Stimulated activated CD4-positive, alpha-beta T cell treated with anti-CD3 and anti-CD28 coated beads, Interleukin-2, amount 100 ng/mL, for 4 hours (primary cell): ENCODE measurements around the gene SARM1.

Source experiments
- DNase-seq: peaks from one replicate; pipeline ENCODE4 v3.0.0-alpha.2; 2020; ENCODE audit warnings: low read depth

The SARM1 gene

GRCh38 chr17:28395968-28396367 lies 24.5 kb downstream of the SARM1 start:
- no peak for DNase-seq

GRCh38 chr17:28396635-28397239 lies 25.2 kb downstream of the SARM1 start:
- DNase-seq: no peak

- DNase-seq: no peak
Measured at GRCh38 chr17:28397275-28397674, 25.8 kb downstream of the SARM1 start.

- DNase-seq: no peak
Measured at GRCh38 chr17:28397687-28398279, 26.3 kb downstream of the SARM1 start.

DNA sequence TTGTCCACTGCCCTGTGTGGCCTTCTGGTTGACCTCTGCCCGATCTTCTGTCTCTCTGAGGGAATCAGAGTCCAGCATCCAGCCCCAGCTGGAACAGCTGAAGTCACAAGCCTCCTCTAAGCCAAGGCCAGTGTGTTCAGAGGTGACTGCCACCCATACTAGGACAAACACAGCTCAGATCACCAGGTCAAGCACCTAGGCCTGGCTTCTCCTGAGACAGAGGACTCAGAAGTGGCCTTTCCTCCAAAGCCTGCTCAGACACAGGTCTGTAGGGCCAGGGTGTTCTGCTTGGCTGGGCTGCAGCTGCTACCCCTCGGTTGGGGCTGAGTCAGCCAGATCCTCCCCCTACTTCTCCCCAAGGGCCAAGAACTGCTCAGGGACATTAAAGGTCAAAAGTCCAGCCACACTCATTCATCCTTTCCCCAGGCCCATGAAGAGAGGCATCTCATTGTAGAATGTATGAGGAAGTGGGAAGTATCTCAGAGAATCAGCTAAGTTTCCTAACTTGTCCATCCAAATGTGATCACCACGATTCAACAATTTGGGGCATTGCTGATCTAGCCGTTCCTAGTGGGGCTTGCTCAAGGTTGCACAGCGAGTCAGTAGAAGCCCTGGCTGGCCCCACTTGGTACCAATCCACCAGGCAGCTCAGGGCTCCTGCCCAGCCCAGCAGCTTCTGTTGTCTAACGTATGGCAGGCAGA lies 26.9 kb downstream of the SARM1 start:
- DNase-seq: no peak

GRCh38 chr17:28399808-28400207 lies 28.3 kb downstream of the SARM1 start:
- no peak for DNase-seq

DNA sequence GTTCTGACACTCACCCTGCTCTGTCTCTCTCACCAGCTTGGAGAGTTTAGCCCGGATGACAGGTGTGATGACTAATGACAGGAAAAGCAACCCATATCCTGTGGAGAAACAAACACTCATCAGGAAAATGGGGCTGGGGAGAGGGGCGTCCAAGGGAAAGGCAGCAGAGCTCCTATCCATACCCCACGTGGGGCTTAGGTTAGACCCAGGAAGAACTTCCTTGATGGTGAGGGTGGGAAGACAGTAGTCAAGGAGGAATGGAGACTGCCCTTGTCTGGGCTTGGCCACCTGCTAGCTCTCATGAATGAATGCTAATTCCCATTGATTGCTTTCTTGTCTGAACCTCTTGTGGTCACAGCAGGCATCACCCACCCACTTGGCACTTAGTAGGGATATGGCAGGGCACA lies 30.7 kb downstream of the SARM1 start:
- DNase-seq: no peak

DNA sequence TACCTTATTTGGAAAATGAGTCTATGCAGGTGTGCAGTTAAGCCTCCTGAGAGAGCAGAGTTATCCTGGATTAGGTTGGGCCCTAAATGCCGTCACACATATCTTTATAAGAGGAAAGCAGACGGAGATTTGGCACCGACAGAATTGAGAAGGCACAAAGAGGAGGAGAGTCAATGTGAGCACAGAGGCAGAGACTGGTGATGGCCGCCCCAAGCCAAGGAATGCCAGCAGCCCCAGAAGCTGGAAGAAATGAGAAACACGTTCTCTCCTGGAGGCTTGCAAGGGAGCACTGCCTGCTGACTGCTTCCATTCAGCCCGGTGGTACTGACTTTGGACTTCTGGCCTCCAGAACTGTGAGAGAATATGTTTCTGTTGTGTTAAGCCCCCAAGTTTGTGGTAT lies 31.4 kb downstream of the SARM1 start:
- DNase-seq: no peak

- DNase-seq: no peak
Measured at GRCh38 chr17:28404007-28404406, 32.5 kb downstream of the SARM1 start.

- DNase-seq: no peak
Measured at GRCh38 chr17:28404461-28404811, 32.9 kb downstream of the SARM1 start.

GRCh38 chr17:28404812-28405570 lies 33.5 kb downstream of the SARM1 start:
- no peak for DNase-seq

DNA sequence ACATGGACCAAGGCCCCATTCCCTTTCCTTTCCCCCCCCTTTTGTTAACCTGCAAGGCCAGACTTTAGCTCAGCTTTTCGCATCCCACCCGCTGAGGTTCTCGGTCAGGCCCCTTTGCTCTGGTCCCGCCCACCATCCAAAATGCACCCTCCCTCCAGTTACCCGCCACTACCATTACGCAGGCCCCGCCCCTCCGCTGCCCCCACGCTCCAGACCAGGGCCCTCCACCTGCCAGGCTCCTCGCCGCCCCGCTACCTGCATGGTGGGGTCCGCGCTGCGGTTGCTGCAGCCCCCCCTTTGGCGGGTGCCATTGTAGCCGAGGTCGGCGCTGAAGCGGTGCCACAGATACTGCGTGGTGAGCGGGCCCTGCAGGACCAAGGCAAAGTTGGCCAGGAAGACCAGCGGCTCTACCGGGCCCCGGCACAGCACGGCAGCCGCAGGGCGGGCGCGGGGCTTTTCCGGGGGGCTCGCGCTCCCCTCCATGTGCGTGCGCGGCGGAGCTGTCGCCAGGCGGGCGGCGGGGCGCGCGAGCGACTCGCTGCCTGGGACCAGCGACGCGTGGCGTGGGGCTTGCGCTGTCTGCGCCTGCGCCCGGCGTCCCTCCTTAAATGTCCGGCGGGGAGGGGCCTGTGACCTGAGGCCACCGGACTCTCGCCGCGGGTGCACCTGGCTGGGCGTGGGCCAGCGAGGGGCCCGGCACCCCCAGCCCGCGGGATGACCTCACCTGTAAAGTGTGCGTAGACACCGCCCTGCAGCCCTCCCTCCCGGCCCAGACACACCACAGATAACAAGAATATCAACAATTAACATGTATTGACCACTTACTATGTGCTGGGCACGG lies 34.4 kb downstream of the SARM1 start, which contains the start of gene SLC46A1:
Gene SLC46A1, minus strand, starts transcription at position 581 of the 841 bp plus-strand sequence. Its CDS starts 98 bp downstream, at position 483.
- peak; percentile 30 for DNase-seq

GRCh38 chr17:28406473-28406814 lies 35.0 kb downstream of the SARM1 start:
- no peak for DNase-seq

- DNase-seq: no peak
Measured at GRCh38 chr17:28407130-28407973, 35.9 kb downstream of the SARM1 start.

DNA sequence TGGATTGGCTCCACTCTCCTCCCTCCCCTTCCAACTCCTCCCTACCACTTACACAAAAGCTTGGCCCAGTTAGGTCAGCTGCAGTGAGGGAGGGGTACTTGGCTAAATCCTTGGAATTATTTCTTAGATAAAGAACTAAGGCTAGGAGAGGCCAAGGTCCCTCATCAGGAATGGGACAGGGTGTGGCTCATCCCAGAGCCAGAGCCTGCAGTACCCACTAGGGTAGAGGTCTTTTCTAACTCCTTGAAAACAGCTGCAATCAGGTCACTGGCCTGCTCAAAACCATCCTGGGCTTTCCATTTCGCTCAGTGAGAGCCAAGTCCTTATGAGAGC lies 36.4 kb downstream of the SARM1 start:
- DNase-seq: no peak

GRCh38 chr17:28412099-28412498 lies 40.6 kb downstream of the SARM1 start:
- DNase-seq: no peak

DNA sequence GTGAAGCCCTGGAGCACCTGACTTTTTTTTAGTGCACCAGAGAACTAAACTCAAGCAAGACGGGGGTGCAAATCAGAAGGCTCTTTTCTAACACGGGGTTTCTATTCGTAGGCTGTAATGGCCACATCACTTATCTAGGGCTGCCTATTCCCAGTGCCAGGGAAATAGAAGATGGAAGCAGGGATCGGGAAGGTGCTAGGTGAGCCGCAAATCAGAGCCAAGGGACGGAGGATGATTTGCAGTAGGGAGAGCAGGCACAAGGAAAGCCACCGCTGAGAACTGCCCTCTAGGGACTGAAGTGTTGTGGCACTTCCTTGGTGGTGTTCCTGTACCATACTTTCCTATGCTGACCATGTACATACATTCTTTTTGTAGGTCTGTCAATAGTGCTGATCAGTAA lies 42.3 kb downstream of the SARM1 start:
- DNase-seq: no peak

- DNase-seq: no peak
Measured at GRCh38 chr17:28415886-28416285, 44.4 kb downstream of the SARM1 start.

GRCh38 chr17:28416703-28417311 lies 45.3 kb downstream of the SARM1 start:
- peak; percentile 42 for DNase-seq

- DNase-seq: no peak
Measured at GRCh38 chr17:28421787-28422305, 50.4 kb downstream of the SARM1 start.

- no peak for DNase-seq
Measured at GRCh38 chr17:28425206-28425605, 53.7 kb downstream of the SARM1 start.
